Measurements from ENCODE around the gene WDR77. TPM values are rescaled to one million over a fixed set of nuclear protein-coding genes. Genes with fewer than 3 reads are reported as not detected.

The WDR77 gene
- total and polyA plus RNA-seq, 9 of the 15 experiments (the other 6 are each of a cell fraction or from before 2014, with no cell fraction given): 20.6 to 160 (median 75.3) TPM

- no peak for TF ChIP-seq ARID4B (CRISPR knock-in tag; IDR thresholded peaks at IDR 0.05)
- TF ChIP-seq RAD21 (CRISPR knock-in tag; conservative IDR thresholded peaks at IDR 0.05 in 1 of 2, IDR thresholded peaks at IDR 0.05 in 1 of 2): no peak
- no peak for TF ChIP-seq CCAR2 (IDR thresholded peaks at IDR 0.05; ENCODE audit: low read depth, low read length)
- TF ChIP-seq CBFA2T3 (IDR thresholded peaks at IDR 0.05): no peak
- no peak for TF ChIP-seq EHMT2 (IDR thresholded peaks at IDR 0.05)
- no peak for TF ChIP-seq ZNF431 (CRISPR knock-in tag; IDR thresholded peaks at IDR 0.05)
- TF ChIP-seq HDAC3 (IDR thresholded peaks at IDR 0.05; ENCODE audit: borderline replicate concordance, partially characterized antibody): no peak
- TF ChIP-seq CREB5 (CRISPR knock-in tag; IDR thresholded peaks at IDR 0.05): no peak
Measured at GRCh38 chr1:111402083-111402482, 47.0 kb downstream of the WDR77 start (continued).
